SK-N-SH (cell line): ENCODE measurements around the gene CD59.

Experiments used
- CHD2 ChIP-seq: fragments of 150-350 bp; IDR thresholded peaks from 2 replicates; pipeline ENCODE4 v1.6.1; 2018; ENCODE audit warnings: low read length; ENCODE audit not compliant: partially characterized antibody
- EP300 ChIP-seq, 2 experiments: IDR thresholded peaks; 2 replicates each; pipeline versions ENCODE4 v1.4.0 to v1.6.1; 2012; ENCODE audit warnings: borderline replicate concordance in 1 of 2, low read depth in 1 of 2, low read length in 1 of 2
- FOXM1 ChIP-seq: IDR thresholded peaks from 2 replicates; pipeline ENCODE4 v1.4.0; 2012; ENCODE audit warnings: low read depth, mild to moderate bottlenecking
- JUND ChIP-seq: IDR thresholded peaks from 2 replicates; pipeline ENCODE4 v1.4.0; 2012
- MEF2A ChIP-seq: IDR thresholded peaks from 2 replicates; pipeline ENCODE4 v1.4.0; 2012; ENCODE audit warnings: low read depth, borderline replicate concordance
- POLR2AphosphoS5 ChIP-seq: IDR thresholded peaks from 2 replicates; pipeline ENCODE4 v1.6.1; 2012; ENCODE audit warnings: low read depth, low read length
- RCOR1 ChIP-seq: fragments of 150-350 bp; IDR thresholded peaks from 2 replicates; pipeline ENCODE4 v1.6.1; 2017; ENCODE audit warnings: antibody characterized with exemption, low read length
- TAF1 ChIP-seq: IDR thresholded peaks from 2 replicates; pipeline ENCODE4 v1.6.1; 2012; ENCODE audit warnings: low read depth, mild to moderate bottlenecking, low read length, moderate library complexity, borderline replicate concordance
- TF ChIP-seq, protein P1 (sequence below): fragments of 200-600 bp; sonication (generic); IDR thresholded peaks from 2 replicates; pipeline ENCODE4 v1.6.1; 2017; ENCODE audit warnings: antibody characterized with exemption, mild to moderate bottlenecking, moderate library complexity
- TF ChIP-seq, protein P2 (sequence below): IDR thresholded peaks from 2 replicates; pipeline ENCODE4; 2012

DNA sequence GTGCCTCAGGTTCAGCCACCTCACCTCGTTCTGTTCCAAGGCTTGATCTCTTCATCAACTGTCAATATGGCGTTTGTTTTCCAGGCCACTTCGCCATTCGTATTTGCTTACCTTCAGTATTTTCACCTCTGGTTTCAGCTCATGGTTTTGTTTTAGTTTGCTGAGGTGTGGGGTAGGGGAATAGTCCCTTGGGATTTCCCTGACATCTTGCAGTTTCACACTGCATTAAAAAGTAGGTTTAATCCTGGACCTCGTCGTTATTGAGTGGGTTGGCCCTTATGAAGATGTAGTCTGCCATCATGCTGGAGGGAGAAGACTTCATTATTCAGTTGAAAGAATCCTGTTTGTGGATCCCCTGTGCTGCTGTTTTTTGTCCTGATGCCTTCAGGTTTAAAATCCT lies 81.6 kb downstream of the CD59 start:
- TF ChIP-seq, protein P1, sequence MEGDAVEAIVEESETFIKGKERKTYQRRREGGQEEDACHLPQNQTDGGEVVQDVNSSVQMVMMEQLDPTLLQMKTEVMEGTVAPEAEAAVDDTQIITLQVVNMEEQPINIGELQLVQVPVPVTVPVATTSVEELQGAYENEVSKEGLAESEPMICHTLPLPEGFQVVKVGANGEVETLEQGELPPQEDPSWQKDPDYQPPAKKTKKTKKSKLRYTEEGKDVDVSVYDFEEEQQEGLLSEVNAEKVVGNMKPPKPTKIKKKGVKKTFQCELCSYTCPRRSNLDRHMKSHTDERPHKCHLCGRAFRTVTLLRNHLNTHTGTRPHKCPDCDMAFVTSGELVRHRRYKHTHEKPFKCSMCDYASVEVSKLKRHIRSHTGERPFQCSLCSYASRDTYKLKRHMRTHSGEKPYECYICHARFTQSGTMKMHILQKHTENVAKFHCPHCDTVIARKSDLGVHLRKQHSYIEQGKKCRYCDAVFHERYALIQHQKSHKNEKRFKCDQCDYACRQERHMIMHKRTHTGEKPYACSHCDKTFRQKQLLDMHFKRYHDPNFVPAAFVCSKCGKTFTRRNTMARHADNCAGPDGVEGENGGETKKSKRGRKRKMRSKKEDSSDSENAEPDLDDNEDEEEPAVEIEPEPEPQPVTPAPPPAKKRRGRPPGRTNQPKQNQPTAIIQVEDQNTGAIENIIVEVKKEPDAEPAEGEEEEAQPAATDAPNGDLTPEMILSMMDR, result no peak
- TF ChIP-seq POLR2AphosphoS5, result no peak
- TF ChIP-seq RCOR1, result no peak
- TF ChIP-seq MEF2A, result no peak
- no peak for TF ChIP-seq FOXM1
- no peak for TF ChIP-seq EP300 (IDR thresholded peaks at IDR 0.05; ENCODE audit: borderline replicate concordance in 1 of 2, low read depth in 1 of 2, low read length in 1 of 2)
- no peak for TF ChIP-seq JUND
- TF ChIP-seq, protein P2, sequence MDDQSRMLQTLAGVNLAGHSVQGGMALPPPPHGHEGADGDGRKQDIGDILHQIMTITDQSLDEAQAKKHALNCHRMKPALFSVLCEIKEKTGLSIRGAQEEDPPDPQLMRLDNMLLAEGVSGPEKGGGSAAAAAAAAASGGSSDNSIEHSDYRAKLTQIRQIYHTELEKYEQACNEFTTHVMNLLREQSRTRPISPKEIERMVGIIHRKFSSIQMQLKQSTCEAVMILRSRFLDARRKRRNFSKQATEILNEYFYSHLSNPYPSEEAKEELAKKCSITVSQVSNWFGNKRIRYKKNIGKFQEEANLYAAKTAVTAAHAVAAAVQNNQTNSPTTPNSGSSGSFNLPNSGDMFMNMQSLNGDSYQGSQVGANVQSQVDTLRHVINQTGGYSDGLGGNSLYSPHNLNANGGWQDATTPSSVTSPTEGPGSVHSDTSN, result no peak
- no peak for TF ChIP-seq CHD2
- TF ChIP-seq TAF1, result no peak
